Measurements from ENCODE around the gene ARF5.
A peak's percentile ranks its signal among the peaks of the same experiment; 100 is the strongest.

ARF5 gene

GRCh38 chr7:127546313-127546712, 41.9 kb upstream of the ARF5 start:
- no peaks in the 10 kb centered on the region for H3K79me2 ChIP-seq (ENCODE audit: insufficient read depth, low read length)
- H3K4me3 ChIP-seq (ENCODE audit: low read depth in 1 of 2, low read length in 2 of 2) = no peak overlapping the region
- no peak overlapping the region for H2AFZ ChIP-seq (ENCODE audit: low read depth, low read length)
- H3K27me3 ChIP-seq (ENCODE audit: insufficient read depth, low read length, poor library complexity) = no peaks in the 10 kb centered on the region
- no peak for ATAC-seq (ENCODE audit: insufficient read depth, low read depth)
- no peak for DNase-seq
- TF ChIP-seq CTCF (IDR thresholded peaks at IDR 0.05; ENCODE audit: borderline replicate concordance, extremely low read depth, low read length, poor library complexity, severe bottlenecking) (no peak), EZH2 (IDR thresholded peaks at IDR 0.05; ENCODE audit: borderline replicate concordance, low read depth, low read length, severe bottlenecking) (no peak)
- no peak overlapping the region for H3K27ac ChIP-seq (ENCODE audit: low read length)
- no peaks in the 10 kb centered on the region for H3K4me1 ChIP-seq (ENCODE audit: insufficient read depth, low read length)
- H3K9ac ChIP-seq (ENCODE audit: low read depth, low read length) = no peak overlapping the region
- H4K20me1 ChIP-seq (ENCODE audit: insufficient read depth, low read length) = no peaks in the 10 kb centered on the region
- no peaks in the 10 kb centered on the region for H3K9me3 ChIP-seq (ENCODE audit: insufficient read depth, low read length, severe bottlenecking)
- H3K36me3 ChIP-seq (ENCODE audit: insufficient read depth, low read length) = no peaks in the 10 kb centered on the region
- no peak overlapping the region for H3K4me2 ChIP-seq (ENCODE audit: insufficient read depth, low read length)

GRCh38 chr7:127550247-127550646, 38.0 kb upstream of the ARF5 start:
- Histone ChIP-seq H3K4me3 (ENCODE audit: low read depth in 1 of 2, low read length in 2 of 2) (no peak overlapping the region), H3K27ac (ENCODE audit: low read length) (no peak overlapping the region), H3K4me1 (ENCODE audit: insufficient read depth, low read length) (no peaks in the 10 kb centered on the region), H3K27me3 (ENCODE audit: insufficient read depth, low read length, poor library complexity) (no peaks in the 10 kb centered on the region), H3K9me3 (ENCODE audit: insufficient read depth, low read length, severe bottlenecking) (no peaks in the 10 kb centered on the region), H4K20me1 (ENCODE audit: insufficient read depth, low read length) (no peaks in the 10 kb centered on the region), H3K79me2 (ENCODE audit: insufficient read depth, low read length) (no peaks in the 10 kb centered on the region), H3K9ac (ENCODE audit: low read depth, low read length) (no peak overlapping the region), H2AFZ (ENCODE audit: low read depth, low read length) (no peak overlapping the region), H3K4me2 (ENCODE audit: insufficient read depth, low read length) (no peak overlapping the region), H3K36me3 (ENCODE audit: insufficient read depth, low read length) (no peaks in the 10 kb centered on the region)
- TF ChIP-seq EZH2 (IDR thresholded peaks at IDR 0.05; ENCODE audit: borderline replicate concordance, low read depth, low read length, severe bottlenecking) (no peak), CTCF (IDR thresholded peaks at IDR 0.05; ENCODE audit: borderline replicate concordance, extremely low read depth, low read length, poor library complexity, severe bottlenecking) (peak; percentile 30)
- DNase-seq (no peak), ATAC-seq (ENCODE audit: insufficient read depth, low read depth) (no peak)

- H3K27me3 ChIP-seq (ENCODE audit: insufficient read depth, low read length, poor library complexity) = no peaks in the 10 kb centered on the region
- DNase-seq (no peak), ATAC-seq (ENCODE audit: insufficient read depth, low read depth) (no peak)
- no peaks in the 10 kb centered on the region for H3K79me2 ChIP-seq (ENCODE audit: insufficient read depth, low read length)
- no peaks in the 10 kb centered on the region for H3K9me3 ChIP-seq (ENCODE audit: insufficient read depth, low read length, severe bottlenecking)
- H3K9ac ChIP-seq (ENCODE audit: low read depth, low read length) = no peak overlapping the region
- no peaks in the 10 kb centered on the region for H3K36me3 ChIP-seq (ENCODE audit: insufficient read depth, low read length)
- no peaks in the 10 kb centered on the region for H4K20me1 ChIP-seq (ENCODE audit: insufficient read depth, low read length)
- no peak for TF ChIP-seq EZH2 (IDR thresholded peaks at IDR 0.05; ENCODE audit: borderline replicate concordance, low read depth, low read length, severe bottlenecking)
- no peak overlapping the region for H3K4me2 ChIP-seq (ENCODE audit: insufficient read depth, low read length)
- no peaks in the 10 kb centered on the region for H3K4me1 ChIP-seq (ENCODE audit: insufficient read depth, low read length)
- H2AFZ ChIP-seq (ENCODE audit: low read depth, low read length) = no peak overlapping the region
- H3K27ac ChIP-seq (ENCODE audit: low read length) = no peak overlapping the region
- H3K4me3 ChIP-seq (ENCODE audit: low read depth in 1 of 2, low read length in 2 of 2) = no peak overlapping the region
Observed at GRCh38 chr7:127551941-127552340, 36.3 kb upstream of the ARF5 start.

GRCh38 chr7:127556404-127556803, 31.8 kb upstream of the ARF5 start:
- no peak overlapping the region for H3K4me2 ChIP-seq (ENCODE audit: insufficient read depth, low read length)
- DNase-seq (no peak), ATAC-seq (ENCODE audit: insufficient read depth, low read depth) (no peak)
- no peaks in the 10 kb centered on the region for H4K20me1 ChIP-seq (ENCODE audit: insufficient read depth, low read length)
- H3K4me3 ChIP-seq (ENCODE audit: low read depth in 1 of 2, low read length in 2 of 2) = no peak overlapping the region
- H3K79me2 ChIP-seq (ENCODE audit: insufficient read depth, low read length) = no peaks in the 10 kb centered on the region
- no peak for TF ChIP-seq EZH2 (IDR thresholded peaks at IDR 0.05; ENCODE audit: borderline replicate concordance, low read depth, low read length, severe bottlenecking)
- no peak for TF ChIP-seq CTCF (IDR thresholded peaks at IDR 0.05; ENCODE audit: borderline replicate concordance, extremely low read depth, low read length, poor library complexity, severe bottlenecking)
- H3K9ac ChIP-seq (ENCODE audit: low read depth, low read length) = no peak overlapping the region
- H2AFZ ChIP-seq (ENCODE audit: low read depth, low read length) = no peak overlapping the region
- no peak overlapping the region for H3K27ac ChIP-seq (ENCODE audit: low read length)
- no peaks in the 10 kb centered on the region for H3K36me3 ChIP-seq (ENCODE audit: insufficient read depth, low read length)
- no peaks in the 10 kb centered on the region for H3K4me1 ChIP-seq (ENCODE audit: insufficient read depth, low read length)
- H3K27me3 ChIP-seq (ENCODE audit: insufficient read depth, low read length, poor library complexity) = no peaks in the 10 kb centered on the region
- no peaks in the 10 kb centered on the region for H3K9me3 ChIP-seq (ENCODE audit: insufficient read depth, low read length, severe bottlenecking)

Measured in DND-41 (cell line).